DMS 273 (cell line): Measurements from ENCODE around the gene NRG3.

Experiments used
- DNase-seq: peaks from one replicate; lab custom pipeline; 2025; ENCODE audit not compliant: unreplicated experiment; lab: John Stamatoyannopoulos, UW

NRG3 gene

GRCh38 chr10:82084496-82084895 lies 209.5 kb downstream of the NRG3 start:
- no peak for DNase-seq

DNA sequence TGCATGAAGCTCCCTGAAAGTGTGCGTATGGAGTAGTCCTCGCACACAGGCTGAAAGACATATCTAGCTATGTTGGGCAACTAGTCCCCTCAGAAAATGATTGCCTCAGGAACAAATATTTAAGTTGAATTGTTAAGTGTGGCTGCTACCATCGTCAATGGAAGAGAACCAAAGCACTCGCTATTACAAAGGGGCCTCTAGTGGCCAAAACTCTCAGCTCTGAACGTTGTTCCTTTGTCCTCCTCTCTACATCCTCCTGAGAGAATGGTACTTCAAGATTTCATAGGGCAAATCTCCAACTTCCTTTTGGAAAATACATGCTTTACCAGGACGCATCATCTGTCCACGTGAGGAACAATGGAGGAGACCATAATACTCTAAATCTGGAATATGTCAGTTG lies 209.9 kb downstream of the NRG3 start:
- no peak for DNase-seq

- no peak for DNase-seq
Measured at GRCh38 chr10:82089327-82089726, 214.3 kb downstream of the NRG3 start.

GRCh38 chr10:82091413-82091812 lies 216.4 kb downstream of the NRG3 start:
- no peak for DNase-seq

- DNase-seq: no peak
Measured at GRCh38 chr10:82092111-82092510, 217.1 kb downstream of the NRG3 start.

DNA sequence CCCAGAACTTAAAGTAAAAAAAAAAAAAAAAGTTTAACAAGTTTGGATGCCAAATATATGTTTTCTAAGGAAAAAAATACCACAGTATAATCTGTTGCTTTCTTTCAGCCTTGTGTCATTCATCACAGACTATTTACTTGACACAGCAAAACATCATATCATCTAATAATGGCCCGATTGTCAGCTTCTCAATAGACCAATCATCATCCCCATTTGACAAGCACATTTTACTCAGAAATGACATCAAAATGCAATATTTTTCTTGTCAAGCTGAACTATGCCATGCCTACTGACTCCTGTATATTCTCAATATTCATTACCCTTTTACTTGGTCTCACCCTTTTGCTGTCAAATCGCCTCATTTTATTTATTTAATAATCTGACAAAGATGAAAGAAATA lies 249.7 kb downstream of the NRG3 start:
- no peak for DNase-seq

GRCh38 chr10:82128527-82128926 lies 253.5 kb downstream of the NRG3 start:
- no peak for DNase-seq

DNA sequence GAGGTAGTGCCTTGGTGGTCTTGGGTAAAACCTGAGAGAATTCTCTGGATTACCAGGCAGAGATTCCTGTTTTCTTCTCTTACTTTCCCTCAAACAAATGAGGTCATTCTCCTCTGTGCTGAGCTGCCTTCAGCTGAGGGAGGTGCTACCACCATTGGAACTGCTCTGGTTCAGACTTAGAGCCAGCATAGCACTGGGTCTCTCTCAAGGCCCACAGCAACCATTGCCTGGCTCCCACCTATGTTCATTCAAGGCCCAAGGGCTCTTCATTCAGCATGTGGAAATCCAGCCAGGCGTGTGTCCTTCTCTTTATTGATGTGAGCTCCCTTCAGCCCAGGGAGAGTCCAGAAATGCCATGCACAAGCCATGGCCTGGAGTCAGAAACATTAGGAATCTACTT lies 261.1 kb downstream of the NRG3 start:
- no peak for DNase-seq

GRCh38 chr10:82144153-82144552 lies 269.2 kb downstream of the NRG3 start:
- peak; percentile 16 for DNase-seq

DNA sequence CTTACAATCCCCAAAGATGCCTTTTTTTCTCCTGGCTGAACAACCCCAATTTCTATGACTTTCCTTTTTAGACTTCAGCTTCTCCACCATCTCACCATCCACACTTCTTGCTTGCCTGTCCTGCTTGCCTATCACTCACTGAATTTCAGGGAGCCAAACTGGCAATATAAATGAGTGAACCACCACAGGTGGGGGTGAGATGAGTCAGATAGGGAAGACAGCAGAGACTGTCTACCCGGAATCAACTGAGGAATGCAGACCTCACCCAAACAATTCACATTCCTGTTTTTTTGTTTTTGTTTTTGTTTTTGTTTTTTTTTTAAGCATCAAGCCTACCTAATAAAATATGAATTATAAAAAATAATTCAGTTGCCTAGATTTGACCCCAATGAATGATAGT lies 273.8 kb downstream of the NRG3 start:
- DNase-seq: no peak

GRCh38 chr10:82149674-82150073 lies 274.7 kb downstream of the NRG3 start:
- no peak for DNase-seq

DNA sequence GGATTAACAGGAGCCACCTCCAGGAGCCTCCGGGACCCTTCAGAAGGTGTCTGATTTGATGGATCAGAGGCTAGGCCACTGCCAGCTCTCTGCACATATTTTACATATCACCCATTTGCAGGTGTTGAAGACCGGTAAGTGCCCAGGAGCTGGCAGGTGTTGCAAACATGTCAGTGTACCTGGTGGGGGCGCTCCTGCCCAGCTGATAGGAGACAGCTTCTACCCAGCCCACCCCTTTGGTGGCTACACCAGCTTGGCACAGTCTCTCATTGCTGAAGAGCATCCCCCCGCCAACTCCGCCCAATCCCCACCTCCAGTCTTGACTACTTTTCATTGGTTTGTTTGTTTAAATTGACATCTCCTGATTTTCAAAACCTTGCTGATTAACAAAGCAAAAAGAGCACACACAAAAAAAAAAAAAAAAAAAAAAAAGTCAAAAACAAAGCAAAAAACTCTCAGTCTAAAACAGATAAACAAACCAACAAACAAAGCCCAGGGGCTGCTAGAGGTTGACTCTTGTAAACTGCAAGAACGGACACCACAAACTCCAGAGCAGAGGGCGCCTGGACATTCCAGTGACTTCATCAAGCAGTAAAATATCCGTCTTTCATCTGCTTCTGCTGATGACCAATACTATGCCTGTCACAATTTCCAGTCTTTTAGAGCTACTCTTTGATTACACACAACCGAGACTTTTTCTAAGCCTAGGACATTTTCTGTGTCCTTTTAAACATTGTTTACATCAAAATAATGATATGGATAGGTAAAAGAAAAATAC lies 275.3 kb downstream of the NRG3 start:
- DNase-seq: peak; percentile 62

DNA sequence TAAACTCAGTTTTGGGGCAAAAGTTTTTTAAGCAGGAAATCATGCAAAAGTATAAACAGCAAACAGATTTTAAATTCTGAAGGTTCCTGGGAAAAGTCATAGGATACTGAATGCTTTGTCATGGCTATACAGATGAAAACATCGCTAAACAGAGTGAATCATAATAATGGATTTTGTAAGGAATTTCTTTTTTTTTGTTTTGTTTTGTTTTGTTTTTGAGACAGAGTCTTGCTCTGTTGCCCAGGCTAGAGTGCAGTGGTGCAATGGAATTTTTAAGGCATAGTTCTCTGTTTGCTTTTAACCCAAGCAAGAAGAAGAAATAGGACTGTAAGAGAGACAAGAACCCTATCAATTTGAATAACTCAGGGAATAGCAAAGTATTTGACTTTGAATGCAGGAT lies 285.3 kb downstream of the NRG3 start:
- DNase-seq: no peak

DNA sequence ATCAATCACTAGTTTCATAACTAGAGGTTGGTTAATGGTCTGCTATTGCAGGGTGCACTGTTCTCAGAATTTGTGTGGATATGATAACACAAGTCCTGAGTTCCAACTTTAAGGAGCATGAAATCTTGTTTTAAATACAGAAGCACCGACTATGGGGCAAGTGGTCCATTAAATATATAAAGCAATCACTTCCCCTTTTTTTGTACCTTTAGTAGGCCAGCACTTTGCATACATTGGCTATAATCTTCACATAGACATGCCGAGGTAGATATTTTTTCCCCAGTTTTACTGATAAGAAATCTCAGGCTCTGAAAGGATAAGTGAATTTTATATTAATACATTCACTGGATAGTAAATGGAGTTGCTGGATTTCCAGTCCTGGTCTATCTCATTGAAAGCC lies 286.3 kb downstream of the NRG3 start:
- DNase-seq: no peak

- DNase-seq: no peak
Measured at GRCh38 chr10:82162549-82163195, 287.7 kb downstream of the NRG3 start.

- DNase-seq: no peak
Measured at GRCh38 chr10:82171899-82172298, 296.9 kb downstream of the NRG3 start.

GRCh38 chr10:82176587-82176986 lies 301.6 kb downstream of the NRG3 start:
- DNase-seq: no peak

GRCh38 chr10:82190432-82191260 lies 315.7 kb downstream of the NRG3 start:
- no peak for DNase-seq

GRCh38 chr10:82191653-82192052 lies 316.7 kb downstream of the NRG3 start:
- DNase-seq: no peak

DNA sequence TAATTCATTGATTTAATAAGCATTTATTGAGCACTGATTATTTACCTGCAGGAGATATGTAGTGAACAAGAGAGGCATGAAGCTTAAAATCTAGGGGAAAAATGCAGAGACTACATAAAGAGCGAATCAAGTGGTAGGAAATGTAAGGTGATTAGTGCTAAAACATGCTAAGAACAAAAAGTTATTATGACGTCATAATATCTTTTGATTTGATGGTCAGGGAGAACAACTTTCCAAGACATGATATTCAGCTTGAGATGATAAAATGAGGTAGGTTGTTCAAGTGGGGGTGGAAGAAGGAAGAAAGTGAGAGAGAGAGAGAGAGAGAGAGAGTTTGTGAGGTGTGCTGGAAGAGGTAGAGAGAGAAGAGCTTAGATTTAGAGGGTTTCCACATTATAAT lies 317.7 kb downstream of the NRG3 start:
- no peak for DNase-seq

- DNase-seq: no peak
Measured at GRCh38 chr10:82194419-82194818, 319.4 kb downstream of the NRG3 start.

- DNase-seq: no peak
Measured at GRCh38 chr10:82206831-82207230, 331.8 kb downstream of the NRG3 start.
